Gastroesophageal sphincter (tissue), 3 donors: ENCODE results near the gene ODAD2.

Source experiments
- POLR2A ChIP-seq, 2 donors: fragments of 450-650 bp; IDR thresholded peaks; one replicate each; pipeline ENCODE4 v1.6.1; 2017; ENCODE audit warnings: antibody characterized with exemption in 2 of 2, mild to moderate bottlenecking in 2 of 2, moderate library complexity in 1 of 2
- TF ChIP-seq, protein P1 (sequence below), 4 experiments: fragments of 200-600 bp in 2 of 4; fragments of 450-650 bp in 2 of 4; sonication (generic) in 1 of 4; IDR thresholded peaks; one replicate each; pipeline ENCODE4 v1.5.1; 2017 to 2019; ENCODE audit warnings: antibody characterized with exemption in 4 of 4, mild to moderate bottlenecking in 2 of 4, moderate library complexity in 2 of 4

DNA sequence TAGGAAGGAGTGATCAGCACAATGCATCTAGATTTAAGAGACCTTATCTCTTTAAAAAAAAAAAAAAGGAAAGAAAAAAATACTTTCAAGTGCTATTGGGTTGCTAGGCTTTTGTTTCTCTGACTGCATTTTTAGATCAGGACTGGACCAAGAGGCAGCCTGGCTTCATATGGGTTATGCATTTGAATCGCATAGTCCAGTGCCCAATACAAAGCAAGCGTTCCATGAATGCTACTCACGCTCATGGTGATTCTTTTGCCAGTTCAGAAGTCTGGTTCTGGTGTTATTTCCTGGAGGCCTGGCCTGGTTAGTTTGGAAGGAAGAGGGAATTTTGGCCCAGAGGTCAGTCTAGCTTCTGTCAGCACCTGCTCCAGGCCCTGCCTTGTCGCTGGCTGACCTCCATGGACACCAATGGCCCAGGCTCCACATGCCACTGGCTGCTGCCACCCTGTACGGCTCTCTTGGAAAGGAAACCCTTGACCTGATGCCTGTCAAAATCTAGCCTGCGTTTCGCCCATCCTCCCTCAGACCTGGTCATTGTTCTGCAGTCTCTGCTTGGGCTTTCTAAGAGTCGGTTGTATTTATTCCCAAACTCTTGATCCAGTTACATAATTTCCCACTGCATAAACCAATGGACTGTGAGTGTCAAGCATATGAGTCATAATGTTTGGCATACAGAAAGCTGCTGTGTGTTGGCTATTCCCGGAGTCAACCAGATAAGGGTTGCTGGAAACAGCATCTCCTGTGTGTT lies 178.9 kb downstream of the ODAD2 start:
- TF ChIP-seq, protein P1, sequence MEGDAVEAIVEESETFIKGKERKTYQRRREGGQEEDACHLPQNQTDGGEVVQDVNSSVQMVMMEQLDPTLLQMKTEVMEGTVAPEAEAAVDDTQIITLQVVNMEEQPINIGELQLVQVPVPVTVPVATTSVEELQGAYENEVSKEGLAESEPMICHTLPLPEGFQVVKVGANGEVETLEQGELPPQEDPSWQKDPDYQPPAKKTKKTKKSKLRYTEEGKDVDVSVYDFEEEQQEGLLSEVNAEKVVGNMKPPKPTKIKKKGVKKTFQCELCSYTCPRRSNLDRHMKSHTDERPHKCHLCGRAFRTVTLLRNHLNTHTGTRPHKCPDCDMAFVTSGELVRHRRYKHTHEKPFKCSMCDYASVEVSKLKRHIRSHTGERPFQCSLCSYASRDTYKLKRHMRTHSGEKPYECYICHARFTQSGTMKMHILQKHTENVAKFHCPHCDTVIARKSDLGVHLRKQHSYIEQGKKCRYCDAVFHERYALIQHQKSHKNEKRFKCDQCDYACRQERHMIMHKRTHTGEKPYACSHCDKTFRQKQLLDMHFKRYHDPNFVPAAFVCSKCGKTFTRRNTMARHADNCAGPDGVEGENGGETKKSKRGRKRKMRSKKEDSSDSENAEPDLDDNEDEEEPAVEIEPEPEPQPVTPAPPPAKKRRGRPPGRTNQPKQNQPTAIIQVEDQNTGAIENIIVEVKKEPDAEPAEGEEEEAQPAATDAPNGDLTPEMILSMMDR (IDR thresholded peaks at IDR 0.05): no peak
- TF ChIP-seq POLR2A (IDR thresholded peaks at IDR 0.05): no peak
